HepG2 (cell line): ENCODE data around the gene PGPEP1. TPM values are rescaled to one million over a fixed set of nuclear protein-coding genes. Genes with fewer than 3 reads are reported as not detected.
"Not testable (repeated sequence)": the region's sequence is repeated elsewhere in the genome, so short reads cannot be mapped to it uniquely, and the experiment has no call there.

Source experiments
- ATAC-seq: fragments of 200-7000 bp; cut with Tn5 transposase; 3 replicates; pipeline ENCODE4 v1.9.1; 2020; ENCODE audit warnings: mild to moderate bottlenecking, moderate library complexity
- BruUV-seq: library from RNA; stranded (reverse); fragments of 400-500 nt; replicated peaks from 2 replicates; lab custom pipeline; 2021; lab: Mats Ljungman, UMichigan
- CTCF ChIA-PET: fragments of 300-600 bp; formaldehyde crosslinking; extraction: SDS; loops from one replicate; lab custom pipeline; 2021; ENCODE audit warnings: low total read pairs, inconsistent platforms, low intra/inter-chr PET ratio; lab: Yijun Ruan, JAX
- POLR2A ChIA-PET: fragments of 350-600 bp; sonication (Branson Sonifier 250); formaldehyde crosslinking; loops from one replicate; lab custom pipeline; 2020; ENCODE audit warnings: antibody characterized with exemption, inconsistent platforms; lab: Yijun Ruan, JAX
- DNase-seq: peaks from one replicate; pipeline ENCODE4 v3.0.0-alpha.2; 2015; ENCODE audit warnings: low spot score
- FAIRE-seq: peaks from 3 replicates; lab custom pipeline; 2011; peaks lifted over from hg19 to GRCh38; lab: Jason Lieb, UNC
- H2AFZ ChIP-seq: one replicate; pipeline ENCODE4 v1.6.1; 2011; ENCODE audit warnings: low read length, inconsistent platforms
- H3K27ac ChIP-seq: fragments of 300-600 bp; 3 replicates; pipeline ENCODE4 v1.8.0; 2011; ENCODE audit warnings: mixed run types, mild to moderate bottlenecking, mixed read lengths, low read length, inconsistent platforms; ENCODE audit not compliant: insufficient read depth; ENCODE audit errors: extremely low read length
- H3K27me3 ChIP-seq, 2 experiments: fragments of 200-600 bp in 1 of 2; 2 replicates in 1 of 2; 3 replicates in 1 of 2; pipeline versions ENCODE4 v1.6.0 to v1.8.0; 2011; ENCODE audit warnings: low read length in 2 of 2, mild to moderate bottlenecking in 2 of 2, moderate library complexity in 2 of 2, inconsistent platforms in 1 of 2; ENCODE audit not compliant: insufficient read depth in 2 of 2, control insufficient read depth in 1 of 2
- H3K36me3 ChIP-seq, 2 experiments: fragments of 200-600 bp in 1 of 2; replicated peaks in 1 of 2; 2 replicates in 1 of 2; 3 replicates in 1 of 2; pipeline versions ENCODE4 v1.5.1 to v1.8.0; 2011; ENCODE audit warnings: low read length in 2 of 2, inconsistent platforms in 1 of 2; ENCODE audit not compliant: insufficient read depth in 2 of 2, control insufficient read depth in 1 of 2
- H3K4me1 ChIP-seq: 2 replicates; pipeline ENCODE4 v1.5.1; 2012; ENCODE audit warnings: low read length, inconsistent platforms; ENCODE audit not compliant: insufficient read depth
- H3K4me2 ChIP-seq: 2 replicates; pipeline ENCODE4 v1.6.0; 2011; ENCODE audit warnings: low read depth, low read length, inconsistent platforms
- H3K4me3 ChIP-seq, 3 experiments: fragments of 200-600 bp in 1 of 3; sonication (generic), shearing (Covaris generic) in 1 of 3; replicated peaks in 1 of 3; 2 replicates each; pipeline ENCODE4 v1.5.1; 2011 to 2016; ENCODE audit warnings: low read length in 3 of 3, inconsistent platforms in 2 of 3, low read depth in 2 of 3, mild to moderate bottlenecking in 2 of 3, control low read depth in 1 of 3, mixed read lengths in 1 of 3; ENCODE audit not compliant: insufficient read depth in 1 of 3
- H3K79me2 ChIP-seq: one replicate; pipeline ENCODE4 v1.6.1; 2011; ENCODE audit warnings: low read length, inconsistent platforms; ENCODE audit not compliant: insufficient read depth
- H3K9ac ChIP-seq: 2 replicates; pipeline ENCODE4 v1.6.0; 2011; ENCODE audit warnings: mild to moderate bottlenecking, low read depth, low read length, inconsistent platforms; ENCODE audit not compliant: insufficient read depth
- H3K9me3 ChIP-seq: 2 replicates; pipeline ENCODE4 v1.5.1; 2012; ENCODE audit warnings: mild to moderate bottlenecking, low read length
- H4K20me1 ChIP-seq: 2 replicates; pipeline ENCODE4 v1.6.0; 2011; ENCODE audit warnings: inconsistent platforms, mild to moderate bottlenecking, low read length, moderate library complexity; ENCODE audit not compliant: insufficient read depth
- ARNTL ChIP-seq: sonication (generic); formaldehyde crosslinking; IDR thresholded peaks from 2 replicates; pipeline ENCODE4 v1.4.0; 2020; ENCODE audit warnings: mild to moderate bottlenecking, missing genetic modification reagents
- CHD4 ChIP-seq: fragments of 200-600 bp; sonication (generic); IDR thresholded peaks from 2 replicates; pipeline ENCODE4 v1.7.0; 2017; ENCODE audit warnings: mild to moderate bottlenecking, low read length, borderline replicate concordance
- NFE2L1 ChIP-seq: sonication (generic); formaldehyde crosslinking; IDR thresholded peaks from 2 replicates; pipeline ENCODE4 v1.4.0; 2020; ENCODE audit warnings: missing genetic modification reagents, mild to moderate bottlenecking, borderline replicate concordance
- TIGD3 ChIP-seq: sonication (generic); formaldehyde crosslinking; IDR thresholded peaks from 2 replicates; pipeline ENCODE4 v1.5.1; 2020; ENCODE audit warnings: mild to moderate bottlenecking, missing genetic modification reagents, borderline replicate concordance
- TSC22D2 ChIP-seq: sonication (generic); formaldehyde crosslinking; IDR thresholded peaks from 2 replicates; pipeline ENCODE4 v1.5.1; 2020; ENCODE audit warnings: missing genetic modification reagents, mild to moderate bottlenecking, borderline replicate concordance
- ZMYM2 ChIP-seq: sonication (generic); formaldehyde crosslinking; IDR thresholded peaks from 2 replicates; pipeline ENCODE4 v1.8.0; 2022; ENCODE audit warnings: mild to moderate bottlenecking, missing genetic modification reagents
- ZNF280D ChIP-seq: sonication (generic); formaldehyde crosslinking; IDR thresholded peaks from 2 replicates; pipeline ENCODE4 v1.5.1; 2020; ENCODE audit warnings: mild to moderate bottlenecking, missing genetic modification reagents
- ZNF33B ChIP-seq: sonication (generic); formaldehyde crosslinking; IDR thresholded peaks from 2 replicates; pipeline ENCODE4 v1.5.1; 2020; ENCODE audit warnings: mild to moderate bottlenecking, missing genetic modification reagents
- WGBS: methylation state at CpG from one replicate; pipeline ENCODE4 v1.1.6; 2017; ENCODE audit warnings: low lambda C conversion rate; 5-methylcytosine and 5-hydroxymethylcytosine counted together
- in situ Hi-C: cut with HindIII; loops from 2 replicates; pipeline ENCODE4 v1.10.0; 2017; ENCODE audit warnings: low pct_unique_long_range_greater_than_20kb; ENCODE audit not compliant: extremely low pct_ligation_motif_present
- intact Hi-C: fragments of 100-400 bp; cut with micrococcal nuclease; formaldehyde crosslinking; loops from one replicate; pipeline ENCODE4 v1.10.0; 2022; ENCODE audit not compliant: unreplicated experiment
- polyA plus RNA-seq, 8 experiments: library from polyadenylated mRNA; depleted of rRNA in 3 of 8; stranded (reverse) in 7 of 8; unstranded in 1 of 8; fragments of >200 nt; fragmentation: Illumina TruSeq in 4 of 8; extraction: Trizol in 4 of 8; gene quantifications; 2 replicates each; pipeline versions ENCODE4 v1.2.1 to v1.2.3, GENCODE V29; 2011 to 2016; ENCODE audit warnings: low read depth in 4 of 8, missing spikeins in 1 of 8, mixed read lengths in 1 of 8; ENCODE audit not compliant: insufficient read depth in 1 of 8
- total RNA-seq, 5 experiments: library from RNA; depleted of rRNA; stranded (reverse); fragments of >200 nt; fragmentation: Illumina TruSeq; extraction: Trizol; gene quantifications; 2 replicates each; pipeline ENCODE4 v1.2.3, GENCODE V29; 2016; ENCODE audit warnings: low read depth in 1 of 5

The PGPEP1 gene
- total and polyA plus RNA-seq, 2 of the 13 experiments (the other 11 are each of a cell fraction or from before 2014, with no cell fraction given) = 53.1 to 56.6 TPM

- POLR2A ChIA-PET = interaction anchor here (1.2 to 1.5 kb wide), 3 partner anchors 8 to 34 kb away, joined by 3 to 4 read pairs (median 3); partner anchors contain the start of gene GDF15
- DNase-seq, H2AFZ ChIP-seq, H3K4me3 ChIP-seq, H3K9ac ChIP-seq, in situ Hi-C loops, BruUV-seq, intact Hi-C loops, H3K4me2 ChIP-seq, H3K79me2 ChIP-seq, H3K27me3 ChIP-seq, ATAC-seq, H3K9me3 ChIP-seq, FAIRE-seq, CTCF ChIA-PET, H4K20me1 ChIP-seq, H3K27ac ChIP-seq: not testable (repeated sequence)
- Histone ChIP-seq H3K36me3 (peaks cover 24 to 52% of the 10 kb centered on the region in 2 experiments), H3K4me1 (peaks cover 36% of the 10 kb centered on the region)
- WGBS = 98% methylated on average over 7 of the region's 7 CpGs
Measured at GRCh38 chr19:18354743-18355142, 14.3 kb downstream of the PGPEP1 start.

- Histone ChIP-seq H3K27me3 (no peaks in the 10 kb centered on the region; a peak in 1 of 5 replicates), H2AFZ (no peak overlapping the region), H3K79me2 (no peaks in the 10 kb centered on the region), H3K9ac (no peak overlapping the region), H3K36me3 (peaks cover 22 to 60% of the 10 kb centered on the region in 2 experiments), H3K4me1 (peaks cover 32% of the 10 kb centered on the region), H3K4me3 (no peak overlapping the region), H3K27ac (peak overlapping the region; percentile 32), H3K4me2 (no peak overlapping the region), H4K20me1 (no peaks in the 10 kb centered on the region), H3K9me3 (no peaks in the 10 kb centered on the region)
- intact Hi-C loops = no loop called here
- TF ChIP-seq ZNF33B (CRISPR knock-in tag) (0 out of 2 replicates have a peak, but pooled peaks have one; percentile 35), ARNTL (CRISPR knock-in tag) (no peak), TSC22D2 (CRISPR knock-in tag) (no peak), CHD4 (0 out of 2 replicates have a peak, but pooled peaks have one; percentile 47), ZMYM2 (CRISPR knock-in tag) (peak; percentile 60; the same call in 1 of the 2 replicates), TIGD3 (CRISPR knock-in tag) (no peak), NFE2L1 (CRISPR knock-in tag) (0 out of 2 replicates have a peak, but pooled peaks have one; percentile 39), ZNF280D (CRISPR knock-in tag) (peak; percentile 86; the same call in 1 of the 2 replicates)
- in situ Hi-C loops = no loop called here
- no peak for DNase-seq
- no peak for FAIRE-seq
- ChIA-PET CTCF (interaction anchor here (0.9 to 1.1 kb wide), 2 partner anchors 28 to 30 kb away, joined by 3 read pairs; partner anchors contain the start of gene GDF15), POLR2A (interaction anchor here (0.6 to 2.0 kb wide), 5 partner anchors 23 to 41 kb away, joined by 3 to 20 read pairs (median 4); partner anchors contain the start of gene GDF15)
- BruUV-seq = no TSS peak
- peak; percentile 52 for ATAC-seq
- WGBS = 100% methylated on average over 1 of the region's 3 CpGs
Measured at GRCh38 chr19:18357041-18357440, 16.6 kb downstream of the PGPEP1 start.
